ENCODE results near the gene LCN6.

DNA sequence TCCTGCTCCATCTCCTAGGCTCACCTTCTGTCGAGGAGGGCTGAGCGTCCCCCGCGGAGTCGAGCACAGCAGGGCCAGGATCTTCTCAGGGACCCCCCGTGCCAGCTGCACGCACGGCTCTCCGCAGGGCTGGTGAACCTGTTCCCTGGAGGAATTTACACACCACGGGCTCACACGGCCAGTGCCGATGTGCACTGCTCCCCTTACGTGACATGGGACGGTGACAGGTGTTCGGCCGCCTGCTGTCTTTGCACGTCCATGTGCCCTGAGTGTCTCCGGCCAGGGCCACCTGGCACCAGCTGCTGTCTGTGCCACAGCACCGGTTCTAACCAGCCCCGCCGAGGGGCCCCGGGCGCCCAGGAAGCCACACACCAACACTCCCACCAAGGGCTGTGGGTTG, 52.4 kb downstream of the LCN6 start:
- TF ChIP-seq, protein P1, sequence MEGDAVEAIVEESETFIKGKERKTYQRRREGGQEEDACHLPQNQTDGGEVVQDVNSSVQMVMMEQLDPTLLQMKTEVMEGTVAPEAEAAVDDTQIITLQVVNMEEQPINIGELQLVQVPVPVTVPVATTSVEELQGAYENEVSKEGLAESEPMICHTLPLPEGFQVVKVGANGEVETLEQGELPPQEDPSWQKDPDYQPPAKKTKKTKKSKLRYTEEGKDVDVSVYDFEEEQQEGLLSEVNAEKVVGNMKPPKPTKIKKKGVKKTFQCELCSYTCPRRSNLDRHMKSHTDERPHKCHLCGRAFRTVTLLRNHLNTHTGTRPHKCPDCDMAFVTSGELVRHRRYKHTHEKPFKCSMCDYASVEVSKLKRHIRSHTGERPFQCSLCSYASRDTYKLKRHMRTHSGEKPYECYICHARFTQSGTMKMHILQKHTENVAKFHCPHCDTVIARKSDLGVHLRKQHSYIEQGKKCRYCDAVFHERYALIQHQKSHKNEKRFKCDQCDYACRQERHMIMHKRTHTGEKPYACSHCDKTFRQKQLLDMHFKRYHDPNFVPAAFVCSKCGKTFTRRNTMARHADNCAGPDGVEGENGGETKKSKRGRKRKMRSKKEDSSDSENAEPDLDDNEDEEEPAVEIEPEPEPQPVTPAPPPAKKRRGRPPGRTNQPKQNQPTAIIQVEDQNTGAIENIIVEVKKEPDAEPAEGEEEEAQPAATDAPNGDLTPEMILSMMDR (IDR thresholded peaks at IDR 0.05), result no peak
- no peak for TF ChIP-seq POLR2A (IDR thresholded peaks at IDR 0.05)
